Renal cortical epithelial cell (primary cell): Measurements from ENCODE around the gene TREM1. TPM values are rescaled to one million over a fixed set of nuclear protein-coding genes. Genes with fewer than 3 reads are reported as not detected.
A peak's percentile ranks its signal among the peaks of the same experiment; 100 is the strongest.

Source experiments
- DNase-seq: peaks from one replicate; pipeline ENCODE4 v3.0.0-alpha.2; 2011; ENCODE audit warnings: low read depth
- total RNA-seq: library from RNA; depleted of rRNA; stranded (reverse); fragments of >200 nt; gene quantifications from 2 replicates; pipeline ENCODE4 v1.2.3, GENCODE V29; 2014

Gene TREM1
- total RNA-seq, result not detected in 2 replicates

GRCh38 chr6:41286544-41287346 is at the start of gene TREM1:
TSS of gene TREM1 (minus strand) at chr6:41286682. CDS start at chr6:41286655, 27 bp downstream.
- DNase-seq, result peak; percentile 70

- no peak for DNase-seq
These were observed 49.5 kb upstream of the TREM1 start for GRCh38 chr6:41335943-41336342.

GRCh38 chr6:41335296-41335695 is 48.8 kb upstream of the TREM1 start, which contains the start of gene NCR2:
TSS of gene NCR2 (plus strand) at chr6:41335608. CDS start at chr6:41335877, 269 bp downstream.
- no peak for DNase-seq

DNA sequence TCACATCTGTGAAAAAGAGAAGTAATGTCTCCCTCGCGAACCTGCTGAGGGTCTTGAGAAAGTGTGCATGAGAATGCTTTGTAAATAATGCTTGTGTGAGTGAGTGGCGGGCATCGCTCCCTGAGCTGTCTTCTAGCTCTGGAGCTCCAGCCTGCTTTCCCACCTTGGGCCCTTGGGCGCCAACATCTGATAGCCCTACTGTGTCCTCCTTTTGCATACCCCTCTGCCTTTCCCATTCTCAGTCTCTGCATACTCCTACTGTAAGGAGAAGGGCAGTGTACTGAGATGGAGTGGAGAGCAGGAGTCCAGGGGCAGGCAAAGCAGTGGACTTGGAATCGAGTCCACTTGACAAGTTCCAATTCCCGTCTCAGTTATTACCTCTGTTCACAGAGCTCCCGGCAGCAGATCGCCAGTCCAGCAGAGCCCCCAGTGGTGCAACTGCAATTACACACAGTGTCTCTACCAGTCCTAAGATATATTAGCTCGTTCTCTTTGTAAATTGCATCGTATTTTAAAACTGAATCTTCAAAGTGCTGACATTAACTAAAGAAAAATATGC is 48.1 kb upstream of the TREM1 start:
- DNase-seq, result no peak

GRCh38 chr6:41332842-41333736 is 46.6 kb upstream of the TREM1 start:
- DNase-seq, result no peak

DNA sequence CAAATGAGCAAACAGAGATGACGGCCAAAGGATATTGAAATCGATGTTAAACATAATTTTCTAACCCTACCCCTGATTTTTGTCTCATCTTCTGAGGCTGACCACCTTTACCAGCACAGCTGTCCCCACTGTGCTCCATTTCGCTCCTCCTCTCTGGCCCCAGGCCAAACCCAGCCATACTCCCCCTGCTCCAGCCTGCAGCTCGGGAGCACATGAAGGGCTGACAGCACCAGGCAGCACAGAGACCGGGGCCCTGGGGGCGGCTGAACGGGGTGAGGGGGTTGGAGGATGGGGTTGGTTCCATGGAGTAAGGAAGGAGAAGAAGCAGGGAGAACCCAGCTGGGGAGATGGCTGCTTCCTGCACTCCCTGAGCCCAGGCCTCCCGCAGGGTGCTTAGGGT is 45.8 kb upstream of the TREM1 start:
- DNase-seq, result no peak

- no peak for DNase-seq
These were observed 45.1 kb upstream of the TREM1 start for GRCh38 chr6:41331401-41332150.

DNA sequence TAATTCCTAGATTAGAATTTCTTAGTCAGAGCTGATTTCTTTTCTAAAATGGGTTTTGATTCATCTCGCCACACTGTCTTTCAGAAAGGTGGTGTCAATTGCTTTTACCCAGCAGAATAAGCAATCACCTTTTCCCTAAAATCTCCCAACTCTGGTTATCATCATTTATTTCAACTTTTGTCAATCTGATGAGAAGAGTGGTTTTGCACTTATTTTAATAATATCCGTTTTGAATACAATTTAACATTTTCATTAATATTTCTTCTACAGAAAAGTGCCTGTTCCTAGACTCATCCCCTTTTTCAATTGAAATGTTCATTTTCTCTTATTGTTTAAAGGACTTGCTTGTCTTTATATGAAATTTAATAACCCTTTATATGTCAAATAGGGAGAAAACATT is 40.7 kb upstream of the TREM1 start:
- no peak for DNase-seq

- no peak for DNase-seq
These were observed 39.6 kb upstream of the TREM1 start for GRCh38 chr6:41326092-41326491.

DNA sequence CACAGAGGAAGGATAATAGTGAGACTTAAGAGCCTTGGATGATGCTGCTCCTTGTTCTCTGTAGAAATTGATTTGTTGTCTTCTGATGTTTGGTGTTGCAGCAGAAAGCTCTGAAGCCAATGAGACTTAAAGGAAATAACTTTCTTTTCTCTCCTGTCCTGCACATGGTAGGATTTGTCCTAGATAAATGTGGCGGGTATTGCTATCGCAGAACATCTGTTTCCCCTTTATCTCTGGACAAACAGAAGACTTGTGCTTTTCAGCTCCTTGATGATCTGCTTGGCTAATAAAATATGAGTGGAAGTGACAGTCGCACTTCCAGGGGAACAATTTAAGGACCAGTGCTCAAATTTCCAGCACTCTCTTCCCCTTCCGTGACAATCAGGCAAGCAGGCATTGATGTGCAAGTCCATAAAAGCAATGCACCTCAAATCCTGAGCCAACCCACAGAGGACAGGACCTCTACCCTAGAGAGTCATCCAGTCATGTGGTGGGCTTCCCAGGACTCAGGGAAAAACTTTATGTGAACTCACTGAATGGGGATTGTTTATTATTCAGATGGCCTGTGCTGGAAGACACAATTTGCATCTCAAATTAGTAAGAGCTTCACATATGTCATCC is 39.1 kb upstream of the TREM1 start:
- no peak for DNase-seq

GRCh38 chr6:41321183-41321582 is 34.7 kb upstream of the TREM1 start:
- no peak for DNase-seq

DNA sequence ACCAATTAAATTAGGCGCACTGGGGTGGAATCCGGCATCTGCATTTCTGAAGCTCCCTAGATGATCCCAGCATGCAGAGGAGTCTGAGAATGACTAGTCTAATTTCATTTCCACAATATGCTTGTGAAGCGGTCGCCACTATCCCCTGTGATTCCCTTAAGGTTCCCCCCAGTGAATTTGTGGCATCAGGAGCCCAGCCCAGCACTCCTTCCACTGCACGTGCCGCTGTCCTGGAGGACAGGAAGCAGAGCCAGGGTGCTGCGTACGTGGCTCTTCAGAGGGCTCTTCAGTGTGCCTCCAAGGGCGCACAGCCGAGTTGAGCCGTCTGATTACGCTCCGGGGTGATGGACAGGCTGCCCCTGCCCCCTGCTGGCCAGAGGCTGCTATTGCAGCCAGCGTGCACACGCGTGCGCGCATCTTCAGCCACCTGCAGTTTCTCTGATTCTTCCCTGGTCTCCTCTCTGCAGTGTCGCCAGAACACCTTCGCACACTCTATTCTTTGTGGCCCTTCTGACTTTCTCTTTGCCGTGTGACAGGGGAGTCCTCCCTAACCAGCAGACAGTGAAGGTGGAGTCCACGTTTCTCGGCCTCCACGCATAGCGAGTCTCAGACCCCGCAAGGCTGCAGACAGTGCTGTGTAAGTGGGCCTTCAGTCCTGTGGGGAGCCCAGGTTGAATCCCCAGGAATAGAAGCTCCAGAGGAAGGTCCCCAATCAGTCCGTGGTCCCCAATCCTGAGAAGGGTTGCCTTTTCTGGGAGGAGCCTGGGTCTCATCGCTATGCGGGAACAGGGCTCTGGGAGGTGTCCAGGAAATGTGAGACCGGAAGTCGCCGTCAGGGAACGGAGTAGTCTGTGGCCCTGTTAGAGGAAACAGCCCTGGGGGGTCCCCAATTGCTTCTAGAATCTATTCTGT is 32.4 kb upstream of the TREM1 start:
- peak; percentile 36 for DNase-seq

DNA sequence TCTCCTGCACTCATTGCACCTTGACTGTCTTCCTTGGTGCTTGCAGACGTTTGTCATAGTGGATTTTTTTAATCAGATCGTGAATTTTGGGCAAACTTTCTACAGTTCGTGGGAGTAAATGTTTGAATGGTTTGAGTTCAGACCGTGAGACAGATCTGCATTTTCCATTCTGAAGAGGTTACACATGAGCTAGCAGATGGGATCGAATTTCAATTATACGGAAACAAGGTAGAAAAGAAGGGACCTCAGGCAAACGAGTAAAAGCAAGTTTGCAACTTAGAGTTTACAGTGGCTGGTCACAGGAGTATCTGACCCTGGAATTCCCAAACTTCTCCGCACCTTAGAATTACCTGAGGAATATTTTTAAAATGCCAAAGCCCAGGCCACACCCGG is 31.8 kb upstream of the TREM1 start:
- DNase-seq, result no peak

DNA sequence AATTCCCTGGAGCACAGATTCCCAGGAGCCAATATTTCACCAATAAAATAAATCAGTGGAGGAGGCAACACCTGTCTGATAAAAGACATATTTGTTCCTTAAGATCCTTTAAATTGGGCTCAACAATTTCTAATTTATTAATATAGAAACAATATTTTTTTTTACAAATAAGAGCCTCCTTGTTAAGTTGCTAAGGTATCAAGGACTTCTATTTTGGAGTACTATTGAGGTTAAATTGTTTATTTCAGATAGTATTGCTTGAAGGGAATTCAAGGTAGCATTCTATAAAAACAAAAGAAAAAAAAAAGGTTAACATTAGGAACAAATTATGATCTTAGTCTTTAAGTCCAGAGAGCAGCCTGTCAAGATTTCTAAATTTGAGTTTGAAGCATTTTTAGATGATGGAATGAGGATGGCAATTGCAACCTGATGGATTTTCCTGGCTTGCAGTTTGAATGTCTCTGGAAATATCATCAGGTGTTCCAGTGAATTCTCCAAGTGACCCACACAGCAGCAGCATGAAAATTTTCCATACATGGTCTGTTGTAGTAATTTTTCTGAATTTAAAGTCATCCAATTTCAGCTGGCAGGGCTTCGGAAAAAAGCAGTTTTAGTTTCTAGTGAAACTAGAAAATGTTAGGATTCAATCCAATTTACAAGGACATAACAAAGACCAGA is 29.6 kb upstream of the TREM1 start:
- no peak for DNase-seq

- no peak for DNase-seq
These were observed 28.7 kb upstream of the TREM1 start for GRCh38 chr6:41315203-41315602.

- DNase-seq, result peak; percentile 56
These were observed 19.8 kb upstream of the TREM1 start for GRCh38 chr6:41306187-41306854.

- DNase-seq, result no peak
These were observed 16.2 kb upstream of the TREM1 start for GRCh38 chr6:41302638-41303037.

DNA sequence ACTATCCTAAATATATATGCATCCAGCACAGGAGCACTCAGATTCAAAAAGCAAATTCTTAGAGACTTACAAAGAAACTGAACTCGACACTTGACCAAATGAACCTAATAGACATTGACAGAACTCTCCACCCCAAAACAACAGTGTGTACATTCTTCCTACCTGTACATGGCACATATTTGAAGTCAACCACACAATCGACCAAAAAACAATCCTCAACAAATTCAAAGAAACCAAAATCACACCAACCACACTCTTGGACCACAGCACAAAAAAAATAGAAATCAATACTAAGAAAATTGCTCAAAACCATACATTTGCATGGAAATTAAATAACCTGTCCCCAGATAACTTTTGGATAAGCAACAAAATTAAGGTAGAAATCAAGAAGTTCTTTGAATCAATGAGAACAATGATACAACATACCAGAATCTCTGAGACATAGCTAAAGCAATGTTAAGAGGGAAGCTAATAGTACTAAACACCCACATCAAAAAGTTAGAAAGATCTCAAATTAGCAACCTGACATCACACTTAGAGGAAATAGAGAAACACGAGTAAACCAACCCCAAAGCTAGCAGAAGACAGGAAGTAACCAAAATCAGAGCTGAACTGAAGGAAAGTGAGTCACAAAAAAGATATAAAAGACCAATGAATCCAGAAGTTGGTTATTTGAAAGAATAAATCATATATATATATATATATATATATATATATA is 12.5 kb upstream of the TREM1 start:
- DNase-seq, result no peak
